H9 (cell line): Measurements from ENCODE around the gene TMEM17. TPM values are rescaled to one million over a fixed set of nuclear protein-coding genes. Genes with fewer than 3 reads are reported as not detected.

Source experiments
- DNase-seq: peaks from one replicate; pipeline ENCODE4 v3.0.0-alpha.2; 2017
- H2AFZ ChIP-seq: one replicate; pipeline ENCODE4 v1.6.1; 2013; ENCODE audit warnings: mild to moderate bottlenecking, low read length, control low read depth, moderate library complexity
- H2AK5ac ChIP-seq: 2 replicates; pipeline ENCODE4 v1.6.1; 2013; ENCODE audit warnings: low read length, control low read depth, mixed read lengths; ENCODE audit not compliant: insufficient read length
- H2BK120ac ChIP-seq: one replicate; pipeline ENCODE4 v1.6.1; 2013; ENCODE audit warnings: low read depth, mild to moderate bottlenecking, low read length, control low read depth, inconsistent platforms; ENCODE audit not compliant: poor library complexity, severe bottlenecking
- H2BK12ac ChIP-seq: 2 replicates; pipeline ENCODE4 v1.6.1; 2013; ENCODE audit warnings: low read length, control low read depth, mixed read lengths, low read depth; ENCODE audit not compliant: insufficient read length
- H2BK15ac ChIP-seq: 2 replicates; pipeline ENCODE4 v1.6.1; 2013; ENCODE audit warnings: low read depth, low read length, control low read depth
- H2BK20ac ChIP-seq: one replicate; pipeline ENCODE4 v1.6.1; 2013; ENCODE audit warnings: low read depth, mild to moderate bottlenecking, low read length, control low read depth, inconsistent platforms; ENCODE audit not compliant: poor library complexity, severe bottlenecking
- H2BK5ac ChIP-seq: 2 replicates; pipeline ENCODE4 v1.6.1; 2013; ENCODE audit warnings: low read length, control low read depth, mixed read lengths; ENCODE audit not compliant: insufficient read length
- H3K14ac ChIP-seq: 2 replicates; pipeline ENCODE4 v1.6.1; 2013; ENCODE audit warnings: low read length, control low read depth; ENCODE audit not compliant: insufficient read depth
- H3K18ac ChIP-seq: 2 replicates; pipeline ENCODE4 v1.6.1; 2013; ENCODE audit warnings: low read depth, mild to moderate bottlenecking, mixed read lengths, low read length, control low read depth; ENCODE audit not compliant: insufficient read length
- H3K23ac ChIP-seq: 2 replicates; pipeline ENCODE4 v1.6.1; 2013; ENCODE audit warnings: low read length, control low read depth, mixed read lengths, low read depth; ENCODE audit not compliant: insufficient read length
- H3K23me2 ChIP-seq: 2 replicates; pipeline ENCODE4 v1.6.1; 2013; ENCODE audit warnings: low read depth, mild to moderate bottlenecking, mixed read lengths, low read length, control low read depth; ENCODE audit not compliant: insufficient read length, poor library complexity, severe bottlenecking
- H3K27ac ChIP-seq: 2 replicates; pipeline ENCODE4 v1.5.1; 2013; ENCODE audit warnings: low read length, control low read depth, mixed read lengths, low read depth; ENCODE audit not compliant: insufficient read length
- H3K27me3 ChIP-seq: 2 replicates; pipeline ENCODE4 v1.6.1; 2013; ENCODE audit warnings: low read length, control low read depth, inconsistent platforms; ENCODE audit not compliant: insufficient read depth
- H3K4ac ChIP-seq: 2 replicates; pipeline ENCODE4 v1.6.1; 2013; ENCODE audit warnings: low read depth, mild to moderate bottlenecking, control low read depth, inconsistent platforms, low read length, moderate library complexity
- H3K4me1 ChIP-seq: 2 replicates; pipeline ENCODE4 v1.6.1; 2013; ENCODE audit warnings: low read length, control low read depth, inconsistent platforms; ENCODE audit not compliant: insufficient read depth
- H3K4me2 ChIP-seq: 2 replicates; pipeline ENCODE4 v1.6.1; 2013; ENCODE audit warnings: low read length, control low read depth, mixed read lengths; ENCODE audit not compliant: insufficient read length, insufficient read depth
- H3K56ac ChIP-seq: 2 replicates; pipeline ENCODE4 v1.6.1; 2013; ENCODE audit warnings: low read depth, mild to moderate bottlenecking, mixed read lengths, low read length, control low read depth; ENCODE audit not compliant: insufficient read length
- H3K79me1 ChIP-seq: 2 replicates; pipeline ENCODE4 v1.6.1; 2013; ENCODE audit warnings: low read depth, mild to moderate bottlenecking, moderate library complexity, low read length, control low read depth, inconsistent platforms; ENCODE audit not compliant: insufficient read depth, poor library complexity, severe bottlenecking
- H3K79me2 ChIP-seq: 2 replicates; pipeline ENCODE4 v1.6.1; 2013; ENCODE audit warnings: low read length, control low read depth, inconsistent platforms; ENCODE audit not compliant: insufficient read depth
- H3K9ac ChIP-seq: 2 replicates; pipeline ENCODE4 v1.6.1; 2013; ENCODE audit warnings: low read length, control low read depth, mixed read lengths; ENCODE audit not compliant: insufficient read length; ENCODE audit errors: extremely low read depth
- H3K9me3 ChIP-seq: one replicate; pipeline ENCODE4 v1.6.1; 2013; ENCODE audit warnings: low read depth, low read length, inconsistent platforms; ENCODE audit not compliant: control insufficient read depth
- H3T11ph ChIP-seq: one replicate; pipeline ENCODE4 v1.6.1; 2013; ENCODE audit warnings: mild to moderate bottlenecking, low read length, control low read depth, inconsistent platforms
- H4K20me1 ChIP-seq: one replicate; pipeline ENCODE4 v1.6.1; 2013; ENCODE audit not compliant: control insufficient read depth, insufficient read length, insufficient read depth
- H4K5ac ChIP-seq: 2 replicates; pipeline ENCODE4 v1.6.1; 2013; ENCODE audit warnings: low read depth, mild to moderate bottlenecking, mixed read lengths, low read length, control low read depth; ENCODE audit not compliant: insufficient read length
- H4K8ac ChIP-seq: replicated peaks from 2 replicates; pipeline ENCODE4 v1.6.1; 2013; ENCODE audit warnings: low read length, control low read depth, mixed read lengths, low read depth; ENCODE audit not compliant: insufficient read length
- H4K91ac ChIP-seq: 2 replicates; pipeline ENCODE4 v1.6.1; 2013; ENCODE audit warnings: low read depth, mild to moderate bottlenecking, moderate library complexity, mixed read lengths, low read length, control low read depth; ENCODE audit not compliant: insufficient read length
- H3K27ac Mint-ChIP-seq, 3 experiments: 2 replicates in 2 of 3; 3 replicates in 1 of 3; pipeline ENCODE4 v1.8.0; 2020 to 2021; ENCODE audit warnings: mixed read lengths in 3 of 3, mild to moderate bottlenecking in 1 of 3, moderate library complexity in 1 of 3
- H3K27me3 Mint-ChIP-seq: 2 replicates; pipeline ENCODE4 v1.8.0; 2021; ENCODE audit warnings: low read depth, mild to moderate bottlenecking, moderate library complexity, mixed read lengths
- H3K36me3 Mint-ChIP-seq, 3 experiments: 2 replicates in 2 of 3; 3 replicates in 1 of 3; pipeline ENCODE4 v1.8.0; 2020 to 2021; ENCODE audit warnings: low read depth in 3 of 3, mixed read lengths in 3 of 3; ENCODE audit not compliant: insufficient read depth in 1 of 3
- H3K4me1 Mint-ChIP-seq, 2 experiments: 2 replicates each; pipeline ENCODE4 v1.8.0; 2020; ENCODE audit warnings: mixed read lengths in 2 of 2
- H3K4me3 Mint-ChIP-seq, 2 experiments: 2 replicates in 1 of 2; 3 replicates in 1 of 2; pipeline ENCODE4 v1.8.0; 2020 to 2021; ENCODE audit warnings: mild to moderate bottlenecking in 2 of 2, mixed read lengths in 2 of 2, moderate library complexity in 1 of 2
- H3K9me3 Mint-ChIP-seq, 2 experiments: 2 replicates in 1 of 2; 3 replicates in 1 of 2; pipeline ENCODE4 v1.8.0; 2020; ENCODE audit warnings: mild to moderate bottlenecking in 2 of 2, mixed read lengths in 2 of 2, moderate library complexity in 1 of 2
- WGBS: extraction: QIAGEN DNeasy Blood & Tissue Kit; methylation state at CpG from one replicate; pipeline ENCODE4 v1.1.7; 2013; ENCODE audit warnings: missing lambda C conversion rate, low lambda C conversion rate, mixed read lengths; ENCODE audit not compliant: insufficient read length; ENCODE audit errors: extremely low coverage; 5-methylcytosine and 5-hydroxymethylcytosine counted together
- total RNA-seq: library from RNA; stranded (reverse); gene quantifications from 2 replicates; pipeline ENCODE4 v1.2.1, GENCODE V29; 2021
- TF ChIP-seq, protein P1 (sequence below): fragments of 200-600 bp; sonication (generic); conservative IDR thresholded peaks from 3 replicates; pipeline ENCODE4 v1.8.0; 2021; ENCODE audit warnings: antibody characterized with exemption, mild to moderate bottlenecking

Gene TMEM17
- total RNA-seq, 1 experiment from 2014 or later: 1.3 TPM

DNA sequence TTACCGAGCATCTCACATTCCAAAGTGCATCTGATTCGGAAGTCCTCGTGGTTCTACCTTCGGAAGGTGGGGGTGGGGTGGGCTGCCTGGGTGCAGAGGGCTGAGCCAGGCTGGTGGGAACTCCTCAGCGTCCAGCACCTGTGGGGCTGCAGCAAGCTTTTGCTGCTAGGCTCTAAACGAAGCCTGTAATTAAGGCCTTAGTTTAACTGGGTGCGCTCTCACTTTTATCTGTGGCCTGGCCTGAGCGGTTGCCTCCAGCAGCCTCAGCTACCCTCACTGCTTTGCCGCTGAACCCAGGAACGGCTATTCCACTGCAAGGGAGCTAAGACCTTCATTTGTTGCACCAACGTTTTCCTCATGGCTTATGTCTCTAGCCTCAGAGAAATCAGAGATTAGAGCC, 48.4 kb downstream of the TMEM17 start:
- H3K9me3 ChIP-seq: no peaks in the 10 kb centered on the region
- no peak overlapping the region for H3K23ac ChIP-seq
- no peaks in the 10 kb centered on the region for H4K20me1 ChIP-seq
- H3K23me2 ChIP-seq: peaks cover 4% of the 10 kb centered on the region
- no peak overlapping the region for H2BK5ac ChIP-seq
- no CpG with 5 or more reads among the region's 11 CpGs for WGBS
- no peak overlapping the region for H4K5ac ChIP-seq
- H2AFZ ChIP-seq: no peak overlapping the region
- no peak overlapping the region for H3K27ac ChIP-seq
- H4K91ac ChIP-seq: no peak overlapping the region
- H2BK12ac ChIP-seq: no peak overlapping the region
- Mint-ChIP-seq H3K27me3 (peaks cover 22% of the 10 kb centered on the region), H3K36me3 (no peaks in the 10 kb centered on the region; a peak in 1 of 7 replicates), H3K27ac (no peak overlapping the region; a peak in 1 of 7 replicates), H3K4me3 (peak overlapping the region; percentile 62 to 75; a peak in 4 of 5 replicates), H3K4me1 (peaks cover 14 to 27% of the 10 kb centered on the region in 2 experiments), H3K9me3 (no peaks in the 10 kb centered on the region; a peak in 1 of 5 replicates)
- H3K9ac ChIP-seq: no peak overlapping the region
- peak overlapping the region; percentile 44 for H3K4me2 ChIP-seq
- H2BK120ac ChIP-seq: no peak overlapping the region
- H4K8ac ChIP-seq: no peak overlapping the region
- TF ChIP-seq, protein P1, sequence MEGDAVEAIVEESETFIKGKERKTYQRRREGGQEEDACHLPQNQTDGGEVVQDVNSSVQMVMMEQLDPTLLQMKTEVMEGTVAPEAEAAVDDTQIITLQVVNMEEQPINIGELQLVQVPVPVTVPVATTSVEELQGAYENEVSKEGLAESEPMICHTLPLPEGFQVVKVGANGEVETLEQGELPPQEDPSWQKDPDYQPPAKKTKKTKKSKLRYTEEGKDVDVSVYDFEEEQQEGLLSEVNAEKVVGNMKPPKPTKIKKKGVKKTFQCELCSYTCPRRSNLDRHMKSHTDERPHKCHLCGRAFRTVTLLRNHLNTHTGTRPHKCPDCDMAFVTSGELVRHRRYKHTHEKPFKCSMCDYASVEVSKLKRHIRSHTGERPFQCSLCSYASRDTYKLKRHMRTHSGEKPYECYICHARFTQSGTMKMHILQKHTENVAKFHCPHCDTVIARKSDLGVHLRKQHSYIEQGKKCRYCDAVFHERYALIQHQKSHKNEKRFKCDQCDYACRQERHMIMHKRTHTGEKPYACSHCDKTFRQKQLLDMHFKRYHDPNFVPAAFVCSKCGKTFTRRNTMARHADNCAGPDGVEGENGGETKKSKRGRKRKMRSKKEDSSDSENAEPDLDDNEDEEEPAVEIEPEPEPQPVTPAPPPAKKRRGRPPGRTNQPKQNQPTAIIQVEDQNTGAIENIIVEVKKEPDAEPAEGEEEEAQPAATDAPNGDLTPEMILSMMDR: no peak
- no peaks in the 10 kb centered on the region for H3K79me1 ChIP-seq
- H2BK15ac ChIP-seq: no peak overlapping the region
- DNase-seq: no peak
- H3K4ac ChIP-seq: no peak overlapping the region
- H3K56ac ChIP-seq: no peak overlapping the region
- peaks cover 2% of the 10 kb centered on the region; the same call in 1 of the 2 replicates for H3K4me1 ChIP-seq
- H3K79me2 ChIP-seq: no peaks in the 10 kb centered on the region
- no peak overlapping the region for H3K18ac ChIP-seq
- H3K27me3 ChIP-seq: no peaks in the 10 kb centered on the region
- H3T11ph ChIP-seq: no peak overlapping the region
- H2AK5ac ChIP-seq: no peak overlapping the region
- no peak overlapping the region for H2BK20ac ChIP-seq
- peak overlapping the region; percentile 89; the same call in 1 of the 2 replicates for H3K14ac ChIP-seq
